ENCODE measurements around the gene SLC16A9.

Gene SLC16A9

DNA sequence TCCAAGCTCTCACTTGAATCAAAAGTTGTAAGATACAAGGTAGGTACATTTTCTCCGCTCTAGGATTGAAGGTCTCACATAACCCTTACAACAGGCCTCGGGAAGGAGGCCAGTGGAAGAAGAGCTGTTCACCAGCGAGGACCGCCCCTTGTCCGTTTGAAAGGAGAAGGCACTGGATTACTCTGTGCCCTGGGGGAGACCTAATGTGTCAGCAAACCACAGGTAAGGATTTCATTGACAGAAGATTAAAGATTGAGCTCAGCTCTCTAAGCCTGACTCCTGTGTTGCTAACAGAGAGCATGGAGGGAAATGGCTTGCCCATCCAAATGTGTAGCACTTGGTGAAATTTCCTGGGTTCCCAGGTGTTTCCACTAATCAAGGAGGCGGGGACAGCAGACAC, 81.2 kb downstream of the SLC16A9 start:
- no peak overlapping the region for H3K4me3 ChIP-seq (ENCODE audit: low read length)
- no peak for DNase-seq (ENCODE audit: low read depth)
- TF ChIP-seq, protein P1, sequence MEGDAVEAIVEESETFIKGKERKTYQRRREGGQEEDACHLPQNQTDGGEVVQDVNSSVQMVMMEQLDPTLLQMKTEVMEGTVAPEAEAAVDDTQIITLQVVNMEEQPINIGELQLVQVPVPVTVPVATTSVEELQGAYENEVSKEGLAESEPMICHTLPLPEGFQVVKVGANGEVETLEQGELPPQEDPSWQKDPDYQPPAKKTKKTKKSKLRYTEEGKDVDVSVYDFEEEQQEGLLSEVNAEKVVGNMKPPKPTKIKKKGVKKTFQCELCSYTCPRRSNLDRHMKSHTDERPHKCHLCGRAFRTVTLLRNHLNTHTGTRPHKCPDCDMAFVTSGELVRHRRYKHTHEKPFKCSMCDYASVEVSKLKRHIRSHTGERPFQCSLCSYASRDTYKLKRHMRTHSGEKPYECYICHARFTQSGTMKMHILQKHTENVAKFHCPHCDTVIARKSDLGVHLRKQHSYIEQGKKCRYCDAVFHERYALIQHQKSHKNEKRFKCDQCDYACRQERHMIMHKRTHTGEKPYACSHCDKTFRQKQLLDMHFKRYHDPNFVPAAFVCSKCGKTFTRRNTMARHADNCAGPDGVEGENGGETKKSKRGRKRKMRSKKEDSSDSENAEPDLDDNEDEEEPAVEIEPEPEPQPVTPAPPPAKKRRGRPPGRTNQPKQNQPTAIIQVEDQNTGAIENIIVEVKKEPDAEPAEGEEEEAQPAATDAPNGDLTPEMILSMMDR (conservative IDR thresholded peaks at IDR 0.05; ENCODE audit: low read length), result no peak

DNA sequence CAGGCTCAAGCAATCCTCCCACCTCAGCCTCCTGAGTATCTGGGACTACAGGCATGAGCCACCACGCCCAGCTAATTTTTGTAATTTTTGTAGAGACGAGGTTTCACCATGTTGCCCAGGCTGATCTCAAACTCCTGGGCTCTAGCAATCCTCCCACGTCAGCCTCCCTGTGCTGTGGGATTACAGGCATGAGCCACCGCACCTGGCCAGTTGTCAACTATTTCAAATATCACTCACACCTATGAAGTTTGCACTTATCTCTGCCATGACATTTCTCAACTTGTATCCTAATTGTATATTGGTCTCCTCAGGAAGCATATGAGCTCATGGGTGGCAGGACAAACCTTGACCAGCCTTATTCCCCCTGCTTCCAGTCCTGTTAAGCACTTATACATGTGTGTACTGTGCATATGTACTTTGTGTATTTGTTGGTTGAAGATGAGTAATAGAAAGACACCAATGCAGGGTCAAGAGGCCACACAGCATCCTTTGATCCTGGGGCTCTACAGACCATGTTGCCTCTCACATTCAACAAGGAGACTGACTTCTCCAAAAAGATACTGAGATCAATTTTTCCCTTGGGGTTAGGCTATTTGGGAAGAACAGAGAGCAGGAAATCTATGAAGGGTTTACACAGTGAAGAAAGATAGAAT, 82.2 kb downstream of the SLC16A9 start:
- no peak for DNase-seq (ENCODE audit: low read depth)
- H3K4me3 ChIP-seq (ENCODE audit: low read length), result no peak overlapping the region
- TF ChIP-seq, protein P1 (conservative IDR thresholded peaks at IDR 0.05; ENCODE audit: low read length), result no peak

DNA sequence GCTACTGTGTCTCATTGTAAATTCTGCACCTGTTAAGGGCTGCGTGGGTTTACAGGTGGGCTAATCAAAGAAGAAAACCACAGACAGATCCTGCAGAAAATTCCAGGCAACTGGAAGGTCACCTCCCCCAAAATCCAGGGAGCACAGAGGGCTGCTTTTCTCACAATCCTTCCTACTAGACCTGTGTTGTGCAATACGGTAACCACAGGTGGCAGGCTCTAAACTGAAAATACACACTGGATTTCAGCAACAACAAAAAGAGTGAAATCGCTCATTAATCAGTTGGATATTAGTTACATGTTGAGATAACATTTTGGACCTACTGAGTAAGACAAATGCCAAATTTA, 83.2 kb downstream of the SLC16A9 start:
- no peak for DNase-seq (ENCODE audit: low read depth)
- no peak overlapping the region for H3K4me3 ChIP-seq (ENCODE audit: low read length)

DNA sequence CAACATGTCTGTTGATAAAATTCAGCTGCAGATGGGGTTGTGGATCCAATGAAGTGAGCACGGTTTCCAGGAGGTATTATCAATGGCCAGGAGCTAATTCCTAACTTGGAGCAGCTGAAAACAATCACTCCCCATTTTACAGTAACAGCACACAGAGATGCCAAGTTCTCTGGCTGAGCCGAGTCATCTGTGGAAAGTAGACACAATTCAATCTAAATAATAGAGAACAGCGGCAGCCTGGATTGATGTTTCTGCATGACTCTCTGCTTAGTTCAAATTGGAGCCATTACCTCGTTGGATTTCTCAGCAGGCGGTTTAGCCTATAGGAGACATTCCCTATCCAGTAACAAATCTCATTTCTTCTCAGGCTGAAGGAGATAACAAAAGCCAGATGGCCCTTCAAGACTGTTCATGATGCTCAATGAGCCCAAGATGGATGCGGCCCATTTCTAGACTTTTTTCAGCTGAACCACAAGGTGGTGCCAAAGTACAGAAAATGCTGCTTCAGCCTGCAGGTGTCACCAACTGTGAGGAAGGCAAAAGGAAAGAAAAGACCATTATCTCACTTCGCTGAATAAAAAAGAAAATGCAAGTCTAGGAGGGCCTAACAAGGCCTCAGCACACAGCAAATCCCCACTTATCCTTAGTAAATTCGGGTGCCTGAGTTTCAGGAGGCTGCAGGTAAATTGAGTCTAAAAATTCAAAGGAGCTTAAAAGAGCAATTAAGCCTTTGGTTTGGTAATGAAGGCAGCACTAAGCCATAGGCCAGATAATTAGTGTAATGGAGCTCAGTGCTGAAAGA, 83.7 kb downstream of the SLC16A9 start:
- no peak overlapping the region for H3K4me3 ChIP-seq (ENCODE audit: low read length)
- DNase-seq (ENCODE audit: low read depth), result peak; percentile 80
- TF ChIP-seq, protein P1 (conservative IDR thresholded peaks at IDR 0.05; ENCODE audit: low read length), result peak; percentile 91

More for the DNA sequence above, 83.2 kb downstream of the SLC16A9 start:
- TF ChIP-seq, protein P1 (conservative IDR thresholded peaks at IDR 0.05; ENCODE audit: low read length), result no peak

DNA sequence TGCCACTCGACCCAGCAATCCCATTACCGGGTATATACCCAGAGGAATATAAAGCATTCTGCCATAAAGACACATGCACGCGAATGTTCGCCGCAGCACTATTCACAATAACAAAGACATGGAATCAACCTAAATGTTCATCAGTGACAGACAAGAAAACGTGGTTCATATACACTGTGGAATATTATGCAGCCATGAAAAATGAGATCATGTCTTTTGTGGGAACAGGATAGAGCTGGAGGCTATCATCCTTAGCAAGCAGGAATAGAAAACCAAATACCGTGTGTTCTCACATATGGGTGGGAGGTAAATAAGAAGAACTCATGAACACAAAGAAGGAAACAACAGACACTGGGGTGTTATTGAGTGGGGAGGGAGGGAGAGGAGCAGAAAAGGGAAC, 84.7 kb downstream of the SLC16A9 start:
- DNase-seq (ENCODE audit: low read depth), result no peak
- no peak overlapping the region for H3K4me3 ChIP-seq (ENCODE audit: low read length)
- TF ChIP-seq, protein P1 (conservative IDR thresholded peaks at IDR 0.05; ENCODE audit: low read length), result no peak

DNA sequence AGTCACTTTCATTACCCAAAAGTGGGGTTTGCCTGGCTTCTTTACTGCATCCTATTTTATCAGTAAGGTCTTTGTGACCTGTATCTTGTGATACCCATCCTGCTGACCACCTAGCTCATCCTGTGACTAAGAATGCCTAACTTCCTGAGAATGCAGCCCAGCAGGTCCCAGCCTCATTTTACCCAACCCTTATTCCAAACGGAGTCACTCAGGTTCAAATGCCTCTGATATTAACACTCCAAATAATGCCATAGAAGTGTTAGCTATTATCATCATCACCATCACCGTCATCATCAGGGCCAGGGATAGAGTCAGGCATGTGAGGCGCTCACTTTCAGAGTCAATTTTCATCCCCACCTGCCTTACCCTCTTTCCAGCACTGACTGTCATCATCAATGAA, 85.5 kb downstream of the SLC16A9 start:
- DNase-seq (ENCODE audit: low read depth), result no peak
- no peak overlapping the region for H3K4me3 ChIP-seq (ENCODE audit: low read length)
- TF ChIP-seq, protein P1 (conservative IDR thresholded peaks at IDR 0.05; ENCODE audit: low read length), result no peak

Measured in AG10803 (cell line).